ENCODE results near the gene AP2S1. TPM values are rescaled to one million over a fixed set of nuclear protein-coding genes. Genes with fewer than 3 reads are reported as not detected.
A peak's percentile ranks its signal among the peaks of the same experiment; 100 is the strongest.

The AP2S1 gene
- total RNA-seq, 1 experiment from 2014 or later = 146 TPM

GRCh38 chr19:46892252-46893179, 41.9 kb upstream of the AP2S1 start:
- Histone ChIP-seq H3K36me3 (ENCODE audit: control insufficient read depth, insufficient read depth, low read length) (no peaks in the 10 kb centered on the region; the same call in 1 of the 2 replicates), H3K27ac (ENCODE audit: low read length) (peak overlapping the region; percentile 79), H3K9me3 (ENCODE audit: control insufficient read depth, insufficient read depth, low read depth, low read length) (no peaks in the 10 kb centered on the region), H3K27me3 (ENCODE audit: control insufficient read depth, insufficient read depth, low read length) (no peaks in the 10 kb centered on the region), H3K4me3 (ENCODE audit: low read depth in 2 of 2, low read length in 2 of 2) (no peak overlapping the region), H3K4me1 (ENCODE audit: control insufficient read depth, insufficient read depth, low read length) (peaks cover 35% of the 10 kb centered on the region)
- POLR2A ChIA-PET = interaction anchor here (0.6 kb wide), 1 partner anchor 79 kb away, joined by 3 read pairs; no protein-coding TSS in a partner anchor
- in situ Hi-C loops (cut with HindIII; ENCODE audit: low pct_unique_long_range_greater_than_20kb, low sequenced_read_pairs) = no loop called here
- TF ChIP-seq CTCF (IDR thresholded peaks at IDR 0.05) = no peak
- no peak for TF ChIP-seq REST (IDR thresholded peaks at IDR 0.05; ENCODE audit: insufficient read depth in 1 of 2, low read depth in 2 of 2, low read length in 1 of 2)
- no peak for TF ChIP-seq POLR2AphosphoS5 (IDR thresholded peaks at IDR 0.05; ENCODE audit: low read depth, low read length)
- TF ChIP-seq SIN3A (IDR thresholded peaks at IDR 0.05; ENCODE audit: borderline replicate concordance, insufficient read depth, low read depth, low read length) = no peak
- no peak for TF ChIP-seq TCF7L2 (IDR thresholded peaks at IDR 0.05; ENCODE audit: low read depth, low read length)
- intact Hi-C loops (cut with micrococcal nuclease; ENCODE audit: unreplicated experiment) = no loop called here
- CTCF ChIA-PET = interaction anchor here (0.7 kb wide), 1 partner anchor 400 kb away, joined by 3 read pairs; no protein-coding TSS in a partner anchor
- TSS peak; percentile 29 for BruUV-seq (replicated peaks)
- DNase-seq (ENCODE audit: low read depth, low spot score) (no peak), ATAC-seq (no peak)

- in situ Hi-C loops (cut with HindIII; ENCODE audit: low pct_unique_long_range_greater_than_20kb, low sequenced_read_pairs) (no loop called here), intact Hi-C loops (cut with micrococcal nuclease; ENCODE audit: unreplicated experiment) (no loop called here)
- Histone ChIP-seq H3K4me3 (ENCODE audit: low read depth in 2 of 2, low read length in 2 of 2) (no peak overlapping the region), H3K27me3 (ENCODE audit: control insufficient read depth, insufficient read depth, low read length) (no peaks in the 10 kb centered on the region), H3K9me3 (ENCODE audit: control insufficient read depth, insufficient read depth, low read depth, low read length) (no peaks in the 10 kb centered on the region), H3K4me1 (ENCODE audit: control insufficient read depth, insufficient read depth, low read length) (peaks cover 37% of the 10 kb centered on the region), H3K36me3 (ENCODE audit: control insufficient read depth, insufficient read depth, low read length) (no peaks in the 10 kb centered on the region; the same call in 1 of the 2 replicates), H3K27ac (ENCODE audit: low read length) (peak overlapping the region; percentile 84)
- BruUV-seq (replicated peaks) = no TSS peak
- peak; percentile 93 for ATAC-seq
- ChIA-PET POLR2A (no interaction called here), CTCF (interaction anchor here (0.6 kb wide), 2 partner anchors 371 to 523 kb away, joined by 5 to 8 read pairs; no protein-coding TSS in a partner anchor)
- DNase-seq (ENCODE audit: low read depth, low spot score) = peak; percentile 87
- no peak for TF ChIP-seq SIN3A (IDR thresholded peaks at IDR 0.05; ENCODE audit: borderline replicate concordance, insufficient read depth, low read depth, low read length)
- 0 out of 2 replicates have a peak, but pooled peaks have one; percentile 25 for TF ChIP-seq POLR2AphosphoS5 (IDR thresholded peaks at IDR 0.05; ENCODE audit: low read depth, low read length)
- no peak for TF ChIP-seq CTCF (IDR thresholded peaks at IDR 0.05)
These were observed 40.0 kb upstream of the AP2S1 start for GRCh38 chr19:46890423-46891170.

Measured in Panc1 (cell line).